ENCODE measurements around the gene HP.

The HP gene

DNA sequence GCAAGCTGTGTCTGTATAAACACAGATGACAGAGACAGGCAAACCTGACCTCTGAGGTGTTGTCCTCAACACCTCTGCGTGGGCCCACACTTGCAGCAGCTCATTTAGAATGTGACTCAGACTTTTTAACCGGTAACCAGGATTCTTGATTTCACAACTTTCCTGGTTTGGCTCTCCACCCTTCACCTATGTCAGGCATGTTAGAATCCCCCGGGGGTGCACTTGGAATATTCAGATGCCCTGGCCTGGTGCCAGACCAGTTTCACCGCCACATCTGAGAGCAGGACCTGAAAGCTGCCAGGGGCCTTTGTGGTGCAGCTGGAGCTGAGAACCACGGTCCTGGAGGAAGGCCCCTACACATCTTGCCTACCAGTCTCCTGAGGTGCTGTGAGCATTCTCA, 40.9 kb upstream of the HP start:
- TF ChIP-seq, protein P1, sequence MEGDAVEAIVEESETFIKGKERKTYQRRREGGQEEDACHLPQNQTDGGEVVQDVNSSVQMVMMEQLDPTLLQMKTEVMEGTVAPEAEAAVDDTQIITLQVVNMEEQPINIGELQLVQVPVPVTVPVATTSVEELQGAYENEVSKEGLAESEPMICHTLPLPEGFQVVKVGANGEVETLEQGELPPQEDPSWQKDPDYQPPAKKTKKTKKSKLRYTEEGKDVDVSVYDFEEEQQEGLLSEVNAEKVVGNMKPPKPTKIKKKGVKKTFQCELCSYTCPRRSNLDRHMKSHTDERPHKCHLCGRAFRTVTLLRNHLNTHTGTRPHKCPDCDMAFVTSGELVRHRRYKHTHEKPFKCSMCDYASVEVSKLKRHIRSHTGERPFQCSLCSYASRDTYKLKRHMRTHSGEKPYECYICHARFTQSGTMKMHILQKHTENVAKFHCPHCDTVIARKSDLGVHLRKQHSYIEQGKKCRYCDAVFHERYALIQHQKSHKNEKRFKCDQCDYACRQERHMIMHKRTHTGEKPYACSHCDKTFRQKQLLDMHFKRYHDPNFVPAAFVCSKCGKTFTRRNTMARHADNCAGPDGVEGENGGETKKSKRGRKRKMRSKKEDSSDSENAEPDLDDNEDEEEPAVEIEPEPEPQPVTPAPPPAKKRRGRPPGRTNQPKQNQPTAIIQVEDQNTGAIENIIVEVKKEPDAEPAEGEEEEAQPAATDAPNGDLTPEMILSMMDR (IDR thresholded peaks at IDR 0.05), result no peak
- no peaks in the 10 kb centered on the region for H3K27me3 ChIP-seq (ENCODE audit: control insufficient read depth, insufficient read depth, low read length)
- no peak overlapping the region for H3K4me2 ChIP-seq (ENCODE audit: low read length)
- no peaks in the 10 kb centered on the region for H3K4me1 ChIP-seq
- no peaks in the 10 kb centered on the region for H3K9me3 ChIP-seq (ENCODE audit: control insufficient read depth, low read length)
- H3K79me2 ChIP-seq, result no peaks in the 10 kb centered on the region
- H3K36me3 ChIP-seq (ENCODE audit: control insufficient read depth, insufficient read depth, low read length), result no peaks in the 10 kb centered on the region
- H3K4me3 ChIP-seq (ENCODE audit: low read depth, low read length), result no peak overlapping the region
- no peak overlapping the region for H2AFZ ChIP-seq
- H3K27ac ChIP-seq, result peak overlapping the region; percentile 45
- no peak overlapping the region for H3K9ac ChIP-seq

DNA sequence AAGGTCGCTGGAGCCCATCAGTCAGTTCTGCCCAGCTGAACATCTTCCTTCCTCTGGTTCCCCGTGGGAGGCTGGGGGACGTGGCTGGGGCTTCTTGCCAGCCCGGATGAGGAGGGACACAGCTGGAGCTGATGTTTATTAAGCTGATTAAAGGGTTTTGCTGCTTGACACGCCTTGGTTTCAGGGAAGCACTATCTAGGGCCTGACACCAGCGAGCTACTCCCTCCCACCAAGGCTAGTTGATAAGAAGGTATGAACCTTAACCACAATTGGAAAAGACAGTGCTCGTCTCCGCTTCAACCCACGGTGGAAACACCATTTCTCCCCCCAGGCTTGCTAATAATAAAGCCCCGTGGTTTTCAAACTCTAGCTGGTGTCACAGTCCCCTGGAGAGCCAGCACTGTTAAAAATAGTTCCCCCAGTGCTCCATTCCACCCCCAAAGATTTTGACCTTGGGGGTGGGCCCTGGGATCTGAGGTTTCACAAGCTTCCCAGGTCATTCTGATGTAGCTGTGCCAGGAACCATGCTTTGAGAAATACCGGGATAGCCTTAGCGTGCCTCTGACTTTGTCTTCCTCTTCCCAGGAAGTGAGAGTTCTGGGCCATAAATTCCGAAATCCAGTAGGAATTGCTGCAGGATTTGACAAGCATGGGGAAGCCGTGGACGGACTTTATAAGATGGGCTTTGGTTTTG, 40.3 kb upstream of the HP start:
- Histone ChIP-seq H3K27ac (peak overlapping the region; percentile 45), H3K4me3 (ENCODE audit: low read depth, low read length) (no peak overlapping the region)

DNA sequence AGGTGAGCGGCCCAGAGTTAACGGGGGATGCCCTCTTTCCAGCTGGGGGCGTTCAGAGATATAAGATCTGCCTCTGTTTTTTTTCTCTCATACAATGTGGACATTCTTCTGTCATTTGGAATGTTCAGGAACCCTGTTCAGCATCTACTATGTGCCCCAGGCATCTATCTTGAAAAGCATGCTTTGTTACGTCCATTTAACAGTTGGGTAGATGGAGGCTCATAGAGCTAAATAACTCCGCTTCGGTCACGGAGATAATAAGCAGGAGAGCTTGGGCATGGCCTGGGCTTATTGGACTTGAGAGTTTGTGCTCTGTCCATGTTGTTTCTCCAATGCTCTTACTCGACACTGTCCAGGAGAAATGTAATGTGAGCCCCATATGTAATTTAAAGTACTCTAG, 39.6 kb upstream of the HP start:
- no peak overlapping the region for H3K27ac ChIP-seq

More for the DNA sequence above, 40.3 kb upstream of the HP start:
- TF ChIP-seq, protein P1 (IDR thresholded peaks at IDR 0.05), result no peak
- Histone ChIP-seq H2AFZ (no peak overlapping the region), H3K9me3 (ENCODE audit: control insufficient read depth, low read length) (no peaks in the 10 kb centered on the region), H3K79me2 (no peaks in the 10 kb centered on the region), H3K9ac (no peak overlapping the region), H3K36me3 (ENCODE audit: control insufficient read depth, insufficient read depth, low read length) (no peaks in the 10 kb centered on the region), H3K27me3 (ENCODE audit: control insufficient read depth, insufficient read depth, low read length) (no peaks in the 10 kb centered on the region), H3K4me1 (no peaks in the 10 kb centered on the region), H3K4me2 (ENCODE audit: low read length) (no peak overlapping the region)

DNA sequence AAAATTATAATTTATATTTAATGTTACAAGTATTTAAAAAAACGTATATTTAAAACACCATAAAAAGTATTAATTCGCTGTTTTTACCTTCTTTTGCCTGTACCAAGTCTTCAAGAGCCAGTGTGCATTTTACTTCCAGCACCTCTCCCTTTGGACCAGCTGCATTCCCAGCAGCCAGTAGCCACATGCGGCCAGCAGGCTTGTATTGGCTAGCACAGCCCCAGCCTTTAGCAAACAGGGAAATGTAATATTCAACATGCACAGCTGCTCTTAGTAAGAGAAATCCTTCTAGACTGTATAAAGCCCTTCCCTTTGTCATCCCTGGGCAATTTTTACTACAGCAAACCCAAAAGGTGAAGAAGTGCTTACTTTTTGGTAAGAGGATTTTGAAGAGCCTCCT, 39.2 kb upstream of the HP start:
- Histone ChIP-seq H3K9me3 (ENCODE audit: control insufficient read depth, low read length) (no peaks in the 10 kb centered on the region), H2AFZ (no peak overlapping the region), H3K79me2 (no peaks in the 10 kb centered on the region), H3K27me3 (ENCODE audit: control insufficient read depth, insufficient read depth, low read length) (no peaks in the 10 kb centered on the region), H3K9ac (no peak overlapping the region), H3K27ac (no peak overlapping the region), H3K36me3 (ENCODE audit: control insufficient read depth, insufficient read depth, low read length) (no peaks in the 10 kb centered on the region), H3K4me1 (no peaks in the 10 kb centered on the region), H3K4me3 (ENCODE audit: low read depth, low read length) (no peak overlapping the region), H3K4me2 (ENCODE audit: low read length) (no peak overlapping the region)
- TF ChIP-seq, protein P1 (IDR thresholded peaks at IDR 0.05), result no peak

More for the DNA sequence above, 39.6 kb upstream of the HP start:
- no peaks in the 10 kb centered on the region for H3K36me3 ChIP-seq (ENCODE audit: control insufficient read depth, insufficient read depth, low read length)
- H3K4me1 ChIP-seq, result no peaks in the 10 kb centered on the region
- no peaks in the 10 kb centered on the region for H3K79me2 ChIP-seq
- no peak overlapping the region for H2AFZ ChIP-seq
- no peak overlapping the region for H3K9ac ChIP-seq
- H3K9me3 ChIP-seq (ENCODE audit: control insufficient read depth, low read length), result no peaks in the 10 kb centered on the region
- TF ChIP-seq, protein P1 (IDR thresholded peaks at IDR 0.05), result no peak
- no peaks in the 10 kb centered on the region for H3K27me3 ChIP-seq (ENCODE audit: control insufficient read depth, insufficient read depth, low read length)
- H3K4me2 ChIP-seq (ENCODE audit: low read length), result no peak overlapping the region
- H3K4me3 ChIP-seq (ENCODE audit: low read depth, low read length), result no peak overlapping the region

- H3K9ac ChIP-seq, result no peak overlapping the region
- no peaks in the 10 kb centered on the region for H3K27me3 ChIP-seq (ENCODE audit: control insufficient read depth, insufficient read depth, low read length)
- H2AFZ ChIP-seq, result no peak overlapping the region
- no peak overlapping the region for H3K4me2 ChIP-seq (ENCODE audit: low read length)
- H3K4me3 ChIP-seq (ENCODE audit: low read depth, low read length), result no peak overlapping the region
- H3K9me3 ChIP-seq (ENCODE audit: control insufficient read depth, low read length), result no peaks in the 10 kb centered on the region
- TF ChIP-seq, protein P1 (IDR thresholded peaks at IDR 0.05), result no peak
- H3K36me3 ChIP-seq (ENCODE audit: control insufficient read depth, insufficient read depth, low read length), result no peaks in the 10 kb centered on the region
- no peaks in the 10 kb centered on the region for H3K79me2 ChIP-seq
- no peak overlapping the region for H3K27ac ChIP-seq
- H3K4me1 ChIP-seq, result no peaks in the 10 kb centered on the region
Observed at GRCh38 chr16:72018470-72018869, 35.8 kb upstream of the HP start.

Measured in parathyroid adenoma (tissue), 2 donors.